Stomach (tissue), 9 donors: ENCODE data around the gene LIMA1. TPM values are rescaled to one million over a fixed set of nuclear protein-coding genes. Genes with fewer than 3 reads are reported as not detected.
A peak's percentile ranks its signal among the peaks of the same experiment; 100 is the strongest.
"Not testable (repeated sequence)": the region's sequence is repeated elsewhere in the genome, so short reads cannot be mapped to it uniquely, and the experiment has no call there.

Experiments used
- DNase-seq, 2 donors: peaks; one replicate each; pipeline versions ENCODE4 v3.0.0 to v3.0.0-alpha.2; 2013 to 2019
- H3K27ac ChIP-seq, 5 donors: fragments of 200-600 bp in 4 of 5; sonication (generic) in 4 of 5; one replicate each; pipeline ENCODE4 v1.5.1; 2013 to 2019; ENCODE audit warnings: mild to moderate bottlenecking in 1 of 5, moderate library complexity in 1 of 5
- H3K27me3 ChIP-seq, 3 donors: fragments of 200-600 bp; sonication (generic); one replicate each; pipeline ENCODE4 v1.5.1; 2017 to 2019; ENCODE audit warnings: mixed run types in 1 of 3
- H3K36me3 ChIP-seq, 4 donors: fragments of 200-600 bp; sonication (generic); 1 replicate in 3 of 4; 2 replicates in 1 of 4; pipeline ENCODE4 v1.5.1; 2016 to 2019
- H3K4me1 ChIP-seq, 4 donors: fragments of 200-600 bp; sonication (generic); one replicate each; pipeline ENCODE4 v1.5.1; 2016 to 2019
- H3K4me3 ChIP-seq, 4 donors: fragments of 200-600 bp; sonication (generic) in 3 of 4; one replicate each; pipeline ENCODE4 v1.5.1; 2016 to 2019; ENCODE audit warnings: mild to moderate bottlenecking in 1 of 4
- H3K9me3 ChIP-seq, 4 donors: fragments of 200-600 bp; sonication (generic); one replicate each; pipeline ENCODE4 v1.5.1; 2016 to 2019
- EP300 ChIP-seq: sonication (generic); formaldehyde crosslinking; IDR thresholded peaks from one replicate; pipeline ENCODE4 v1.6.1; 2017; ENCODE audit warnings: antibody characterized with exemption
- POLR2A ChIP-seq, 4 donors: fragments of 450-650 bp; IDR thresholded peaks; one replicate each; pipeline ENCODE4 v1.6.1; 2016; ENCODE audit warnings: antibody characterized with exemption in 4 of 4, control low read depth in 2 of 4, mild to moderate bottlenecking in 1 of 4, moderate library complexity in 1 of 4
- POLR2AphosphoS5 ChIP-seq, 3 donors: sonication (generic); formaldehyde crosslinking; IDR thresholded peaks; one replicate each; pipeline ENCODE4 v1.6.1; 2016; ENCODE audit warnings: antibody characterized with exemption in 3 of 3
- WGBS, 5 donors: extraction: QIAGEN DNeasy Blood & Tissue Kit in 3 of 5; methylation state at CpG; one replicate each; pipeline versions ENCODE4 v1.1.5 to v1.1.7; 2013 to 2018; 5-methylcytosine and 5-hydroxymethylcytosine counted together
- intact Hi-C: fragments of 100-400 bp; cut with DNase I; formaldehyde crosslinking; loops from one replicate; pipeline ENCODE4 v1.15.1; 2023; ENCODE audit warnings: low total_unique reads
- polyA plus RNA-seq, 3 donors: library from polyadenylated mRNA; stranded (reverse); fragments of 200-250 nt; gene quantifications; one replicate each; pipeline ENCODE4 v1.2.3, GENCODE V29; 2013
- total RNA-seq, 5 donors: library from RNA; depleted of rRNA; stranded (reverse); fragments of >200 nt; gene quantifications; one replicate each; pipeline versions ENCODE4 v1.1.0 to v1.2.3, GENCODE V29; 2014 to 2016
- TF ChIP-seq, protein P1 (sequence below), 7 experiments: fragments of 450-650 bp in 4 of 7; fragments of 200-600 bp in 3 of 7; sonication (generic) in 3 of 7; IDR thresholded peaks; one replicate each; pipeline ENCODE4 v1.5.1; 2016 to 2019; ENCODE audit warnings: antibody characterized with exemption in 7 of 7, control low read depth in 2 of 7, mild to moderate bottlenecking in 1 of 7
- donor health status: healthy with polysubstance abuse.
- donor health status: Bipolar disorder and iron deficiency.
- donor health status: healthy.

The LIMA1 gene
- total and polyA plus RNA-seq, 8 donors, result 28.7 to 143 (median 83.2) TPM

DNA sequence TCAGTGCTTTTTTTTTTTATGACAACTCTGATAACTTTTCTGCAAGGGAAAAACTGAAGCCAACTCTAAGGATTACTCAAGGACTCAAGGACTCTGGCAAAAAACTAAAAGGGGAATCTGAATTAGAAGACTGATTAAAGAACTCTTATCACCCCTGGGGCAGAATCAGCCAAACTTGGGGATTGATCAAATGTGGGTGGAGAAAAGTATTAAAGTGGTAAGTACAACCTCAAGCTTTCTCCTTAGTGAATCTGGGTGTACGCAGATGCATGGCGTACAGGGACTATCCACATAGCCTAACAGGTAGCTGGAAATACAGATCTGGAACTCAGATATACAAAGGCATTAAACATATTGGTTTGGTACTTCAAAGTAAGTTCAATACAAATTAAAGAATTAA lies 7.3 kb downstream of the LIMA1 start:
- Histone ChIP-seq H3K4me1 (peaks cover 13 to 89% (median 49%) of the 10 kb centered on the region in 4 donors), H3K27ac (peak overlapping the region in 4 of 5 donors; percentile 64 to 89 (median 81)), H3K4me3 (no peak overlapping the region), H3K27me3 (no peaks in the 10 kb centered on the region), H3K36me3 (no peaks in the 10 kb centered on the region), H3K9me3 (no peaks in the 10 kb centered on the region)
- DNase-seq, result no peak
- TF ChIP-seq POLR2A (IDR thresholded peaks at IDR 0.05), result no peak
- TF ChIP-seq, protein P1, sequence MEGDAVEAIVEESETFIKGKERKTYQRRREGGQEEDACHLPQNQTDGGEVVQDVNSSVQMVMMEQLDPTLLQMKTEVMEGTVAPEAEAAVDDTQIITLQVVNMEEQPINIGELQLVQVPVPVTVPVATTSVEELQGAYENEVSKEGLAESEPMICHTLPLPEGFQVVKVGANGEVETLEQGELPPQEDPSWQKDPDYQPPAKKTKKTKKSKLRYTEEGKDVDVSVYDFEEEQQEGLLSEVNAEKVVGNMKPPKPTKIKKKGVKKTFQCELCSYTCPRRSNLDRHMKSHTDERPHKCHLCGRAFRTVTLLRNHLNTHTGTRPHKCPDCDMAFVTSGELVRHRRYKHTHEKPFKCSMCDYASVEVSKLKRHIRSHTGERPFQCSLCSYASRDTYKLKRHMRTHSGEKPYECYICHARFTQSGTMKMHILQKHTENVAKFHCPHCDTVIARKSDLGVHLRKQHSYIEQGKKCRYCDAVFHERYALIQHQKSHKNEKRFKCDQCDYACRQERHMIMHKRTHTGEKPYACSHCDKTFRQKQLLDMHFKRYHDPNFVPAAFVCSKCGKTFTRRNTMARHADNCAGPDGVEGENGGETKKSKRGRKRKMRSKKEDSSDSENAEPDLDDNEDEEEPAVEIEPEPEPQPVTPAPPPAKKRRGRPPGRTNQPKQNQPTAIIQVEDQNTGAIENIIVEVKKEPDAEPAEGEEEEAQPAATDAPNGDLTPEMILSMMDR (IDR thresholded peaks at IDR 0.05), result no peak
- TF ChIP-seq POLR2AphosphoS5 (IDR thresholded peaks at IDR 0.05), result no peak
- TF ChIP-seq EP300, result no peak
- intact Hi-C loops, result no loop called here
- WGBS, 5 donors, result 74 to 94% (median 82%) methylated on average over 2 of the region's 2 CpGs

DNA sequence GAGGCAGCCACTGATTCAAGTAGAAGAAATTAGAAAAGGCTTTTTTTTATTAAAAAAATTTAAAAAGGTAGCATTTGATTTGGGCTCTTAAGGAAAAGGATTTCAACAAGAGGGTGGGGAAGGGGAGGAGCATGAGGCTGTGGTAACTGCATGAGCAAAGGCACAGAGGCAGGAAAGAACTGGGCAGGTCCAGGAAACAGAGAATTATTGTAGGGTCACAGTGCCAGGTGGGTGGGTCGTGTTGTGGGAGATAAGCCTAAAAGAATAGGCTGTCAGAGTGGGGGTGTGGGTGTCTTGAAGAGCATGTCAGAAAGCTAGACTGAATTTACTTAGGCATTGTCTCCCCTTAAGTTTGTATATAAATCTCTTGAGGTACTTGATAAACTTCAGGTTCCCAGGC lies 7.8 kb downstream of the LIMA1 start:
- TF ChIP-seq POLR2A (IDR thresholded peaks at IDR 0.05) (no peak), POLR2AphosphoS5 (IDR thresholded peaks at IDR 0.05) (peak in 1 of 3 donors; percentile 62)
- intact Hi-C loops, result no loop called here
- DNase-seq, result peak; percentile 59 to 84
- H3K9me3 ChIP-seq, result no peaks in the 10 kb centered on the region
- no peak overlapping the region for H3K4me3 ChIP-seq
- peaks cover 13 to 89% (median 48%) of the 10 kb centered on the region in 4 donors for H3K4me1 ChIP-seq
- H3K36me3 ChIP-seq, result no peaks in the 10 kb centered on the region
- no peaks in the 10 kb centered on the region for H3K27me3 ChIP-seq
- peak overlapping the region; percentile 9 to 89 (median 80) for H3K27ac ChIP-seq
- 8 to 27% (median 17%) methylated on average over 1 of the region's 1 CpG for WGBS, 5 donors

DNA sequence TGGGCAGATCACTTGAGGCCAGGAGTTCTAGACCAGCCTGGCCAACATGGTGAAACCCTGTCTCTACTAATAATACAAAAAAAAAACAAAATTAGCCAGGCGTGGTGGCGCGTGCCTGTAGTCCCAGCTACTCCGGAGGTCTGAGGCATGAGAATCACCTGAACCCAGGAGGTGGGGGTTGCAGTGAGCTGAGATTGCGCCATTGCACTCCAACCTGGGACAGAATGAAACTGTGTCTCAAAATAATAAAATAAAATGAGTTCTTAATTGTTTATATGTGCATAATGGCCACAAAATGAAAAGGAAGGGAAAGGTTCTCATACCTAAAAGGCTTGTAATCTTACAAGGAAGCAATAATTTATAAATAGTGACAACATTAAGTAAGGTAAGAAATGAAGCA lies 8.2 kb downstream of the LIMA1 start:
- Histone ChIP-seq H3K4me1 (peaks cover 13 to 84% (median 48%) of the 10 kb centered on the region in 4 donors), H3K27ac (peak overlapping the region; percentile 64 to 90 (median 82))
- 80 to 93% (median 84%) methylated on average over 5 of the region's 5 CpGs for WGBS, 5 donors
- H3K27me3 ChIP-seq, H3K36me3 ChIP-seq, H3K4me3 ChIP-seq, intact Hi-C loops, H3K9me3 ChIP-seq: not testable (repeated sequence)
- peak in 1 of 2 donors; percentile 43 for DNase-seq

DNA sequence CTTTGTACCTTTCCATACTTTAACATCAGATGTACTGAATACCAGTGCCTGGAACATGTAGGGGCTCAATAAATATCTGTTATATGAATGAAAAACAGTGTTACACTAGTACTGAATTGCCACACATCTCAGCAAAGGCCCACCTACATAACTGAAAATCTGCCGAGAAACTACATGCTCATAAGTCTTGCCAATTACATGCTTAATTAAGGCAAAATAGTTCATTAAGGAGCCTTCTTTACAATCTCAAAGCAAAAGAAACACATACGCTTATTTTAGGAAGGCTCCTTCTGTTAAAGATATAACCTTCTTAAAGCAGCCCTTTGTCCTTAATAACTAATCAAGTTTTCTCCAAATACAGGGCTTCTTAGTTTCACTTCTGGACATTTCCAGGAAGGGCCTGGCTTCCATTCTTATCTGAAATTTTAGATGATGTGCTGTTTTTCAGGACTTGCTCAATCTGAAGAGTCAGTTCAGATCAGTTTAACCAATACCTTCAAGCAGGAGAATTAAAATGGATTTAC lies 11.5 kb downstream of the LIMA1 start:
- no peaks in the 10 kb centered on the region for H3K36me3 ChIP-seq
- 29 to 42% (median 31%) methylated on average over 2 of the region's 2 CpGs for WGBS, 5 donors
- DNase-seq, result peak in 1 of 2 donors; percentile 45
- H3K4me3 ChIP-seq, result peak overlapping the region in 3 of 4 donors; percentile 18 to 24 (median 21)
- H3K27ac ChIP-seq, result peak overlapping the region in 4 of 5 donors; percentile 73 to 89 (median 81)
- TF ChIP-seq, protein P1 (IDR thresholded peaks at IDR 0.05), result no peak
- TF ChIP-seq POLR2AphosphoS5 (IDR thresholded peaks at IDR 0.05) (no peak), EP300 (no peak), POLR2A (IDR thresholded peaks at IDR 0.05) (no peak)
- intact Hi-C loops, result no loop called here
- H3K9me3 ChIP-seq, result no peaks in the 10 kb centered on the region
- no peaks in the 10 kb centered on the region for H3K27me3 ChIP-seq
- H3K4me1 ChIP-seq, result peaks cover 13 to 70% (median 45%) of the 10 kb centered on the region in 4 donors

DNA sequence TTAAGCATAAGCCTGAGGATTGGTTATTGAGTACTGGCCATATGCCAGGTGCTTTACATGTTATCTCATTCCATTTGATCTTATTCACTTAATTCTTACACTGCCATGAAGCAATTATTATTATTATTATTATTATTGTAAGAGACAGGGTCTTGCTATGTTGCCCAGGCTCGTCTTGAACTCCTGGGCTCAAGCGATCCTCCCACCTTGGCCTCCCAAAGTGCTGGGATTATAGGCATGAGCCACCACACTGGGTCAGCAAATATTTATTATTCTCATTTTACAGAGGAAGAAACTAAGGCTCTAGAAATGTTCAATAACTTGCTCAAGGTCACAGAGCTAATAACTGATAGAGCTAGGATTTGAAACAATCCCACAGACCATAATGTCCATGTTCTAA lies 14.8 kb downstream of the LIMA1 start:
- intact Hi-C loops, result no loop called here
- Histone ChIP-seq H3K9me3 (no peaks in the 10 kb centered on the region), H3K4me1 (peaks cover 9 to 53% (median 27%) of the 10 kb centered on the region in 4 donors), H3K27ac (no peak overlapping the region), H3K27me3 (no peaks in the 10 kb centered on the region), H3K4me3 (no peak overlapping the region), H3K36me3 (no peaks in the 10 kb centered on the region)
- 94 to 98% (median 96%) methylated on average over 2 of the region's 2 CpGs for WGBS, 5 donors
- TF ChIP-seq, protein P1 (IDR thresholded peaks at IDR 0.05), result no peak
- TF ChIP-seq POLR2A (IDR thresholded peaks at IDR 0.05) (no peak), EP300 (no peak), POLR2AphosphoS5 (IDR thresholded peaks at IDR 0.05) (no peak)
- no peak for DNase-seq
